Suprapubic skin (tissue), 4 donors: ENCODE data around the gene TIPIN. TPM values are rescaled to one million over a fixed set of nuclear protein-coding genes. Genes with fewer than 3 reads are reported as not detected.

Experiments used
- DNase-seq, 2 donors: peaks; one replicate each; pipeline ENCODE4 v3.0.0-alpha.2; 2019; ENCODE audit warnings: low spot score in 2 of 2
- H3K27ac ChIP-seq: fragments of 200-600 bp; sonication (generic); one replicate; pipeline ENCODE4 v1.5.1; 2019
- H3K27me3 ChIP-seq: fragments of 200-600 bp; sonication (generic); one replicate; pipeline ENCODE4 v1.5.1; 2019
- H3K36me3 ChIP-seq: fragments of 200-600 bp; sonication (generic); one replicate; pipeline ENCODE4 v1.5.1; 2019
- H3K4me1 ChIP-seq: fragments of 200-600 bp; sonication (generic); one replicate; pipeline ENCODE4 v1.5.1; 2019
- H3K4me3 ChIP-seq: fragments of 200-600 bp; sonication (generic); one replicate; pipeline ENCODE4 v1.5.1; 2019; ENCODE audit warnings: mild to moderate bottlenecking
- H3K9me3 ChIP-seq: fragments of 200-600 bp; sonication (generic); one replicate; pipeline ENCODE4 v1.5.1; 2019
- EP300 ChIP-seq: sonication (generic); formaldehyde crosslinking; IDR thresholded peaks from one replicate; pipeline ENCODE4 v1.6.1; 2017; ENCODE audit warnings: antibody characterized with exemption
- POLR2A ChIP-seq, 2 donors: fragments of 450-650 bp; IDR thresholded peaks; one replicate each; pipeline ENCODE4 v1.6.1; 2017; ENCODE audit warnings: antibody characterized with exemption in 2 of 2, mild to moderate bottlenecking in 2 of 2, moderate library complexity in 2 of 2
- POLR2AphosphoS5 ChIP-seq, 3 donors: sonication (generic); formaldehyde crosslinking; IDR thresholded peaks; one replicate each; pipeline ENCODE4 v1.6.1; 2017; ENCODE audit warnings: antibody characterized with exemption in 3 of 3
- WGBS: methylation state at CpG from one replicate; pipeline ENCODE4 v1.1.5; 2018; 5-methylcytosine and 5-hydroxymethylcytosine counted together
- total RNA-seq, 4 donors: library from RNA; depleted of rRNA; stranded (reverse); fragments of >200 nt; gene quantifications; one replicate each; pipeline ENCODE4 v1.1.0, GENCODE V29; 2016
- TF ChIP-seq, protein P1 (sequence below), 2 donors: fragments of 200-600 bp in 1 of 2; fragments of 450-650 bp in 1 of 2; sonication (generic) in 1 of 2; IDR thresholded peaks; one replicate each; pipeline ENCODE4 v1.5.1; 2016 to 2019; ENCODE audit warnings: antibody characterized with exemption in 2 of 2, mild to moderate bottlenecking in 1 of 2, moderate library complexity in 1 of 2

The TIPIN gene
- total RNA-seq, 4 donors from 2014 or later, result 4.8 to 8.2 (median 7.0) TPM

DNA sequence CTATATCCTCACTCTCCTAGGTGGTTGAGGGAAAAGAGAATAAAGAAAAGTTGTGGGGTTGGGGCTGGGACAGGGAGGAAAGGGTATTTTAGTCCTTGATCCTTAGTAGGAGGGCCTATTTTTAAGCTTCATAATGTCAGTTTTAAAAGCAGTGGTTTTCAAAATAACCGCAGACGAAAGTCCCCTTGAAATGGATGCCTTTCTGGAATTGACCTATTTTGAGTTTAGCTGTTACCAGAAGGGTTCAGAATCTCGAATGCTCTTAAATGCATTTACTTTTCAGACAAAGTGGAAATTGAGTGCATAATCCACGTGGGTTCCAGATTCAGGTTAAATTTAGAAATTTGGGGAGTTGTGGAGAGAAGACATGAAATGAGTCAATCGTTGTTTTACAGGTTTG lies 46.8 kb upstream of the TIPIN start:
- DNase-seq, result no peak
- TF ChIP-seq EP300 (no peak), POLR2A (IDR thresholded peaks at IDR 0.05) (no peak), POLR2AphosphoS5 (IDR thresholded peaks at IDR 0.05) (no peak)
- TF ChIP-seq, protein P1, sequence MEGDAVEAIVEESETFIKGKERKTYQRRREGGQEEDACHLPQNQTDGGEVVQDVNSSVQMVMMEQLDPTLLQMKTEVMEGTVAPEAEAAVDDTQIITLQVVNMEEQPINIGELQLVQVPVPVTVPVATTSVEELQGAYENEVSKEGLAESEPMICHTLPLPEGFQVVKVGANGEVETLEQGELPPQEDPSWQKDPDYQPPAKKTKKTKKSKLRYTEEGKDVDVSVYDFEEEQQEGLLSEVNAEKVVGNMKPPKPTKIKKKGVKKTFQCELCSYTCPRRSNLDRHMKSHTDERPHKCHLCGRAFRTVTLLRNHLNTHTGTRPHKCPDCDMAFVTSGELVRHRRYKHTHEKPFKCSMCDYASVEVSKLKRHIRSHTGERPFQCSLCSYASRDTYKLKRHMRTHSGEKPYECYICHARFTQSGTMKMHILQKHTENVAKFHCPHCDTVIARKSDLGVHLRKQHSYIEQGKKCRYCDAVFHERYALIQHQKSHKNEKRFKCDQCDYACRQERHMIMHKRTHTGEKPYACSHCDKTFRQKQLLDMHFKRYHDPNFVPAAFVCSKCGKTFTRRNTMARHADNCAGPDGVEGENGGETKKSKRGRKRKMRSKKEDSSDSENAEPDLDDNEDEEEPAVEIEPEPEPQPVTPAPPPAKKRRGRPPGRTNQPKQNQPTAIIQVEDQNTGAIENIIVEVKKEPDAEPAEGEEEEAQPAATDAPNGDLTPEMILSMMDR (IDR thresholded peaks at IDR 0.05), result no peak
- Histone ChIP-seq H3K27ac (no peak overlapping the region), H3K36me3 (no peaks in the 10 kb centered on the region), H3K4me3 (no peak overlapping the region), H3K4me1 (peaks cover 7% of the 10 kb centered on the region), H3K9me3 (no peaks in the 10 kb centered on the region), H3K27me3 (no peaks in the 10 kb centered on the region)
- WGBS, result 87% methylated on average over 5 of the region's 5 CpGs

DNA sequence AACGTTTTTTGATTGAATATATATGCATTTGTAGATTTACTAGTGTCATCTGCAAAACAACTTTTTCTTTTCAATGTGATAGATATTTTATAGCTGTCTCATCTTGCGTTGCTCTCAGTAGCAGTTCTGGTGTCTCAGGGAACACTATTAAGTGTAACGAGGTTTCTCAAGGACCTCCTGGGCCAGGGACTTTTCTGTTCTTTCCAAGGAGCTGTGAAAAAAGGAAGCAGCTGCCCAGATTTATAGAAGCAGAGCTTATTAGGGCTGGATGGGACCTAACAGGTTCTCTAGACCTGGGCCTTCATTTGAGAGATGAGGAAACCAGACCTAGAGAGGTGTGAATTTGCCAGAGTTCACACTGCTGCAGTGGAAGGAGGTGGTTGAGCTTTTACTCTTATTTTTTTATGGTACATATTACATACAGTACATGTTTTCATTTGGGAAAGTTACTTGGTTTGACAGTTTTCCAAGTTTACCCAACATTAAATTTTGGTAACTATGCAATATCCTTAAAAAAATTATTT lies 46.3 kb upstream of the TIPIN start:
- DNase-seq, result no peak
- 95% methylated on average over 3 of the region's 3 CpGs for WGBS
- H3K36me3 ChIP-seq, result no peaks in the 10 kb centered on the region
- no peak overlapping the region for H3K27ac ChIP-seq
- H3K9me3 ChIP-seq, result no peaks in the 10 kb centered on the region
- no peaks in the 10 kb centered on the region for H3K27me3 ChIP-seq
- peaks cover 7% of the 10 kb centered on the region for H3K4me1 ChIP-seq
- TF ChIP-seq POLR2A (IDR thresholded peaks at IDR 0.05) (no peak), POLR2AphosphoS5 (IDR thresholded peaks at IDR 0.05) (no peak), EP300 (no peak)
- TF ChIP-seq, protein P1 (IDR thresholded peaks at IDR 0.05), result no peak
- H3K4me3 ChIP-seq, result no peak overlapping the region

DNA sequence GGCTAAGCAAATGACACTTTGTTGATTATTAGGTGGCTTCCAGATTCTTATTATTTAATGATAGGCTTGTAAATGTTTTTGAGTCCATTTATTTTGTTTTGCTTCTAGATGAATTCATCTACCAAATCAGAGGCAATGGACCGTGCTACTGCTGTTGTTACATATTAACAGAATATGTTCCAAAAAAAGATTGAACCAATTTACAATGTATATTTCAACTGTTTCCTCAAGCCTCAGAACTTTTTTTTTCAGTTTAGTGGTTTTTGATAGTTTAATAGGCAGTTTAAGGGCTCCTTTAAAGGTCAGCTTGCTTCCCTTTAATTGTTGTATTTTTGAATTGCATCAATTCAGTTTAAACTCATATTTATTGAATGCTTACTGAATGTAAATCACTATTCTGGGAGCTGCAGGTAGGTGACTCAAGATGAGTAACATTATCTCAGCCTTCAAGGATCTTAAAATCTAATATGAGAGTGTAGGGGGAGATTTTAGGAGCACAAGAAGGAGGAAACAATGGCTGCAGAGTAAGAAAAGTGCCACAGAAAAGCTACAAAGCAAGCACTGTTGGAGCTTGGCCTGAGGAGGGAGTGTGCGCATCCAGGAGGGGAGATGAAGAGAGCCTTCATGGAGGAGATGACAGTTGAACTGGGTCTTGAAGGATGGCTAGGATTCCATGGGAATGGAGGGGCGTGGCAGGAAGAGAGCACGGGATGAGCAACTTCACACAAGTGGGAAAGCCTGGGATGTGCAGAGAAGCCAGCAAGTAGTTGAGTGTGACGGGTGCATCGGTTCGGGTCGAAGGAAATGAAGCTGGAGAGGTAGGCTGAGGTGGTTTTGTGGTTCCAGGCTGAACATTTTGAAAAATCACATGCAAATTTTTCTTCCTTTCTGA lies 44.9 kb upstream of the TIPIN start:
- H3K27ac ChIP-seq, result no peak overlapping the region
- TF ChIP-seq, protein P1 (IDR thresholded peaks at IDR 0.05), result no peak
- no peak for TF ChIP-seq EP300
- TF ChIP-seq POLR2A (IDR thresholded peaks at IDR 0.05), result no peak
- no peak for TF ChIP-seq POLR2AphosphoS5 (IDR thresholded peaks at IDR 0.05)
- WGBS, result 83% methylated on average over 8 of the region's 8 CpGs

DNA sequence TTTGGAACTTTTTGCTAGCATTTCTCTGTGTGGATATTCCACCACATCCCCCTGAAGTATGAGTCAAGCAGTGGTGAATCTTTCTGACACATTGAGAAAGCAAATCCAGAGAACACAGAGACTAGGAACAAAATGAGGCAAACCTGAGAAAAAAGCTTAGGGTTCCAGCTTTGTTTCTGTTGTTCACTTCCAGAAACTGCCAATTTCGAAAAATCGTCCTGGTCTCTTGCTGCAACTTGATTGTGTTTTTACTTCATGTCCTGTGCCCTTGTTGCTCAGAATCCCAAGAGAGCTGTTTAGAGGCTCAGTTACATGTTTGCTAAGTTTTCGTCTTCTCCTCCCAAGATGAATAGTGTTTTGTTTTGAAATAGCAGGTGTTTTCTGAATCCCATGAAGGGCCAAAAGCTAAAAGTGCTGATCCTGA lies 43.9 kb upstream of the TIPIN start:
- H3K4me3 ChIP-seq, result no peak overlapping the region
- H3K4me1 ChIP-seq, result peaks cover 5% of the 10 kb centered on the region
- no peaks in the 10 kb centered on the region for H3K27me3 ChIP-seq
- H3K9me3 ChIP-seq, result no peaks in the 10 kb centered on the region
- no peak for DNase-seq
- no peak overlapping the region for H3K27ac ChIP-seq
- peaks cover 3% of the 10 kb centered on the region for H3K36me3 ChIP-seq
- WGBS, result 82% methylated on average over 3 of the region's 3 CpGs
- no peak for TF ChIP-seq EP300
- no peak for TF ChIP-seq POLR2AphosphoS5 (IDR thresholded peaks at IDR 0.05)
- no peak for TF ChIP-seq POLR2A (IDR thresholded peaks at IDR 0.05)
- TF ChIP-seq, protein P1 (IDR thresholded peaks at IDR 0.05), result no peak

More for the DNA sequence above, 44.9 kb upstream of the TIPIN start:
- no peaks in the 10 kb centered on the region for H3K27me3 ChIP-seq
- H3K4me3 ChIP-seq, result no peak overlapping the region
- no peaks in the 10 kb centered on the region for H3K36me3 ChIP-seq
- DNase-seq, result no peak
- no peaks in the 10 kb centered on the region for H3K9me3 ChIP-seq
- H3K4me1 ChIP-seq, result peaks cover 7% of the 10 kb centered on the region

DNA sequence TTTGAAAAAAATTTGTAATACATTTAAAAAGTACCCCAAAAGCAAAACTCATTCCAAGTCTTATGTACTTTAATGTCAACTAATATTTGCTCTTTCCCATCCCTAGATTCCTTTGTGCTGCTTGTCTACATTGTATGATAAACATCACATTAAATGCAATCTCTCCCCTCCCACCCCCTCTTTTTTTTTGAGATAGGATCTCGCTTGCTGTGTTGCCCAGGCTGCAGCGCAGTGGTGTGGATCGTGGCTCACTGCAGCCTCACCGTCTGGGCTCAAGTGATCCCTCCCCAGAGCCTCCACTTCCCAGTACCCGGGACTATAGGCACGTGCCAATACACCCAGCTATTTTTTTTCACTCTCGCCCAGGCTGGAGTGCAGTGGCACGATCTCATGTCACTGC lies 42.8 kb upstream of the TIPIN start:
- Histone ChIP-seq H3K36me3 (peaks cover 3% of the 10 kb centered on the region), H3K4me1 (no peaks in the 10 kb centered on the region), H3K27ac (no peak overlapping the region), H3K27me3 (no peaks in the 10 kb centered on the region), H3K9me3 (no peaks in the 10 kb centered on the region), H3K4me3 (no peak overlapping the region)
- no peak for TF ChIP-seq EP300
- WGBS, result 94% methylated on average over 8 of the region's 8 CpGs
- no peak for DNase-seq
